IPS-18c (cell line): ENCODE measurements around the gene CTAG2.
A peak's percentile ranks its signal among the peaks of the same experiment; 100 is the strongest.
"Not testable (repeated sequence)": the region's sequence is repeated elsewhere in the genome, so short reads cannot be mapped to it uniquely, and the experiment has no call there.

Source experiments
- H3K4me3 ChIP-seq: 2 replicates; pipeline ENCODE4 v1.7.0; 2013; ENCODE audit warnings: low read depth, mild to moderate bottlenecking, low read length, moderate library complexity; ENCODE audit not compliant: insufficient read depth
- H3K9me3 ChIP-seq: one replicate; pipeline ENCODE4 v1.6.1; 2013; ENCODE audit warnings: mild to moderate bottlenecking, low read length, moderate library complexity; ENCODE audit not compliant: control insufficient read depth, insufficient read depth

CTAG2 gene

GRCh38 chrX:154653048-154653401 lies 354 bp downstream of the CTAG2 start:
- Histone ChIP-seq H3K9me3 (peaks cover 11% of the 10 kb centered on the region), H3K4me3 (no peak overlapping the region)

- Histone ChIP-seq H3K4me3 (no peak overlapping the region), H3K9me3 (peaks cover 11% of the 10 kb centered on the region)
Observed at GRCh38 chrX:154652311-154653047, 900 bp downstream of the CTAG2 start.

GRCh38 chrX:154650221-154650510 lies 3.2 kb downstream of the CTAG2 start:
- Histone ChIP-seq H3K4me3 (no peak overlapping the region), H3K9me3 (peaks cover 8% of the 10 kb centered on the region)

DNA sequence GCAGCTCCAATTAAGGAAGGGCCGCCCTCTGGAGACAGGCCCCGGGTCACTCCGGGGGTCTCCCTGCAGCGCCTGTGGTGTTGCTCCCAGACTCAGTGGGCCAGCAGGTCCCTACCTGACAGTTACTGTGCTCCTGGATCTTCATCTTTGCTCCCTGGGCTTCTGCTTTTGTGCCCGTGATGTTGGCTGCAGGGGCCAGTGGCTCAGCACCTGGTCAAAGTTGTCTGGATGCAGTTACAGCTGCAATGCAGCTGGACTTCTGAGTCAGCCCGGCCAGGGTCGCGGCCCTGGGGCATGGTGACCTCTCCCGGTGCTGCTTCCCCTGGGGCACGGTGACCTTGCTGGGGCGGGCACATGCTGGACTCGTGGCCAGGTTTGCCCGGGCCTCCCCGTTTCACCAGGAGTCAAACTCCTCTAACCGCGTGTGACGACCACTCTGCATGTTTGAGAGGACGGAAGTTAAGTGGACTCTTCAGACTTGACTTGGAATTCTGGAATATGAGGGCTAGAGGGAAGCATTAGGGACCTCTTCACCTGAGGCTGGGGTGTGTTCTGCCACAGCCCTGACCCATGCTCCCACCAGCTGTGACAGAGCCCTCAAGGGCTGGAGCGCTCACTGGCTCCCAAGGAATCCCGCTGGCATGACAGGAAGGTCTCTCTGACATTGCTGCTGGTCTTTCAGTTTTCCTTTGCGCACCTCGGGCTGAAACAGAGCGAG lies 3.7 kb downstream of the CTAG2 start:
- Histone ChIP-seq H3K9me3 (peaks cover 7% of the 10 kb centered on the region), H3K4me3 (peak overlapping the region; percentile 3; the same call in 1 of the 2 replicates)

- no peak overlapping the region for H3K4me3 ChIP-seq
- peaks cover 5% of the 10 kb centered on the region for H3K9me3 ChIP-seq
Observed at GRCh38 chrX:154648931-154649330, 4.4 kb downstream of the CTAG2 start.

DNA sequence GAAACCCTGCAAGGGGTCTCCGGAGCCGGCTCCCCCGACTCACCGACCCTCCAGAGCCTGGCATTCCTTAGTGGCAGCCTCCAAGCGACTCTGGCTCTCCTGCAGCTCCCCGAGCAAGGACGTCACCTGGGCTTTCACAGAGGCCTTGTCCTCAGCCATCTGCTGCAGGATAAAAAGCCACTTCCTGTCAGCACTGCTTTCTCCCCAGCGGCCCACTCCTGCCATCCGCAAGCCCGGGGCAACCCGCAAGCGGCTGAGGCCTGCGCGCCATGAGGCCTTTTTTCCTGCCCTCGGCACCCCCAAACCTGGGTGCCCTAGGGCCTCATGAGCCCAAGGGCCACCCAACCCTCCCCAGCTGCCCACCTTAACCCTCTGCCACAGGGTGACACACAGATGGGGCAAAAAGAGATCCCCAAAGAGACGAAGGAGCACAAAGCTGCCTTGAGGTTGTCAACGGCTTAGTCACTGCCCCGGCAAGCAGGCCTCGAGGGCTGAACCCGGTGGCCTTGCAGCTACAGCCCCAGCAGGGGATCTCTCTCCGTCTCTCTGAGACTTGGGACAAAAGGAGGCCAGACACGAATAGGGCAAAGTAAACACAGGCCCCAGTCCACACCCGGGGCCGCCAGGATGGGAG lies 7.5 kb downstream of the CTAG2 start:
- not testable (repeated sequence) for H3K4me3 ChIP-seq, H3K9me3 ChIP-seq

DNA sequence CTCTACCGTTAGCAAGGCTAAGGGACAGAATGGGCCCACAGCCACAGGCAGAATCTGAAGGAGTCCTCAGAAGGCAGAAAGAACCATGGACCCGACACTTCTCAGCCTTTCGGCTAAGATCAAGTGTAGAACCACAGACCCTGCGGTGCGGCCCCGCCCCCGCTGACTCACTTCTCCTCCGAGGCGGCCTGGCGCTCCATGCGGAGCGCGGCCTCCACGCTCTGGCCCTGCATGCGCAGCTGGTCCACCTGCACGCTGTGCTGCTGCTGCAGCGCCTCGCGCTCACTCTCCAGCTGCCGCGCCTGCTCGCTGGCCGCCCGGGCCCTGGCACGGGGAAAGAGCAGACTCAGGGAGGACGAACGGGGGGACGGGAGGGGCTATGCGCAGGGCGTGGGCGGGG lies 9.7 kb downstream of the CTAG2 start:
- H3K9me3 ChIP-seq, H3K4me3 ChIP-seq: not testable (repeated sequence)

DNA sequence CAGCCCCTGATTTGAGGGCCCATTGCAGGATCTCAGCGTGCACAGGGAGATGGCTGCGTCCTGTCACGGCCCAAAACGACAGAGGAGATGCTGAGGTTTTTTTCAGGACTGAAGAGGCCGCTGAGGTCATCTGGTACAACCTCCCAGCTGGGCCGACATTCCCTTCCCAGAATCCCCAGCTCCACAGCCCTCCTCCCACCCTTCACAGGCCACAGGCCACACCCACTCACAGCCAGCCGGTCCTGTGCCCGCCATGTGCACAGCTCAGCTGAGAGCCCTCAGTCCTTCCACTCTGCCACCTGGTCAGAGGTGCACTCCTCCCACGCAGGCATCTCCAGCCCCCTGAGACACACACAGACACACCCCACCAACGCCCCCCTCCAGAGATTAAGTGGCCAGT lies 11.6 kb downstream of the CTAG2 start:
- not testable (repeated sequence) for H3K9me3 ChIP-seq

DNA sequence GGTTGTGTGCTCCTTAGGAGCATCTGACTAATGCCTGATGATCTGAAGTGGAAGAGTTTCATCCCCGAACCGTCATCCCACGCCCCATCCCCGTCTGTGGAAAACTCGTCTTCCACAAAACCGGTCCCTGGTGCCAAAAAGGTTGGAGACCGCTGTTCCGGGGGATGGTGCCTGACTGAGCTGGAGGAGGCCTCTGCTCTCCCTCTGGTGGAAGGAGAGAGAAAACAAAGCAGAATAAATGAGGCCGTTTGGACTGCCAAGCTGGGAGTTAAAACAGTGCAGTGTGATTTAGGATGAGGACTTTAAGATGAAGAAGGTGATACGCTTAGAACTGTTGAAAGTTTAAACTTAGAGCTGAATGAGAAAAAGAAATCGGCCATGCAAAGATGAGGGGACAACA lies 19.7 kb downstream of the CTAG2 start:
- not testable (repeated sequence) for H3K4me3 ChIP-seq, H3K9me3 ChIP-seq

More for the DNA sequence above, 11.6 kb downstream of the CTAG2 start:
- H3K4me3 ChIP-seq: not testable (repeated sequence)

DNA sequence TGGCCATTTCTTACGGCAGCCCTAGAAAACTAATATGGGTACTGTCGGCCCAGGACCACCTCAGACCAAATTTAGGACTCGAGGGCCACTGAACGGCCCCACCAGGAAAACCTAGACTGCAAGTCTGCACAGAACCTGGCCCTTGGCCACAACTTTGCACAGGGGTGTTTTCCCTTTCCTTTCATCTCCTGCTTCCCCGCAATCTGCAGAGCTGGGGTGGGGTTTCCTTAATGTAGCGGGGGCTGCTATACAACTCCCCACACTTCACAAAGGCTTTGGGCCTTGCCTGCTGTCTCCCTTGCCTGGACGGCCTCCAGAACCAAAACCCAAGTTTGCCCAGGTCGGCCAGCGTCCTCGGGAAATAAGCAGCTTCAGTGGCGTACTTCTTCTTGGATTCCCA lies 22.4 kb downstream of the CTAG2 start:
- not testable (repeated sequence) for H3K4me3 ChIP-seq, H3K9me3 ChIP-seq

- H3K9me3 ChIP-seq, H3K4me3 ChIP-seq: not testable (repeated sequence)
Observed at GRCh38 chrX:154628960-154629359, 24.4 kb downstream of the CTAG2 start.

GRCh38 chrX:154620767-154621414 lies 32.5 kb downstream of the CTAG2 start:
- not testable (repeated sequence) for H3K9me3 ChIP-seq, H3K4me3 ChIP-seq

- not testable (repeated sequence) for H3K9me3 ChIP-seq, H3K4me3 ChIP-seq
Observed at GRCh38 chrX:154619182-154619581, 34.2 kb downstream of the CTAG2 start, which contains the start of gene CTAG1B. Gene CTAG1B (minus strand): TSS chrX:154619282. CDS start chrX:154619218, 64 bp downstream.

DNA sequence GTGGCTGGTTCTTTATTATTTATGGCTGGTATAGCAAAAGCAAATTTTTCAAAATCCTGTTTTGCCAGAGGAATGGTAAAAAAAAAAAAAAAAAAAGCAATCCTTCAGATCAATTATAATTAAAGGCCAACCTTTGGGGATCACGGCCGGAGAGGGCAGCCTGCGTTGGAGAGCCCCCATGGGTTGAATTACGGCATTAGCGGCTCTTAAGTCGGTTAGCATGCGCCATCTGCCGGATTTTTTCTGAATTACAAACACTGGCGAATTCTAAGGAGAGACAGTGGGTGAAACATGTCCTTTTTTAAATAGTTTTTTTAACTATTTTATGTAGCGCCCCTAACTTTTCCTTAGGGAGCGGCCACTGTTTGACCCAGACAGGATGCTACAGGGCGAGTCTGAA lies 39.8 kb downstream of the CTAG2 start:
- H3K9me3 ChIP-seq, H3K4me3 ChIP-seq: not testable (repeated sequence)

- not testable (repeated sequence) for H3K4me3 ChIP-seq, H3K9me3 ChIP-seq
Observed at GRCh38 chrX:154611146-154611545, 42.2 kb downstream of the CTAG2 start.

DNA sequence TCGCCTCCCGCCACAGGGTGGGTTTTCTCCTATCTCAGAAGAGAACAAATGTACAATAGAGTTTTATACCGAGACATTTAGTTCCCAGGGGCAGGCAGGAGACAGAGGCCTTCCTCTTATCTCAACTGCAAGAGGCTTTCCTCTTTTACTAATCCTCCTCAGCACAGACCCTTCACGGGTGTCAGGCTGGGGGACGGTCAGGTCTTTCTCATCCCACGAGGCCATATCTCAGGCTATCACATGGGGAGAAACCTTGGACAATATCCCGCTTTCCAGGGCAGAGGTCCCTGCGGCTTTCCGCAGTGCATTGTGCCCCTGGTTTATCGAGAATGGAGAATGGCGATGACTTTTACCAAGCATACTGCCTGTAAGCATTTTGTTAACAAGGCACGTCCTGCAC lies 44.6 kb downstream of the CTAG2 start:
- H3K9me3 ChIP-seq, H3K4me3 ChIP-seq: not testable (repeated sequence)

DNA sequence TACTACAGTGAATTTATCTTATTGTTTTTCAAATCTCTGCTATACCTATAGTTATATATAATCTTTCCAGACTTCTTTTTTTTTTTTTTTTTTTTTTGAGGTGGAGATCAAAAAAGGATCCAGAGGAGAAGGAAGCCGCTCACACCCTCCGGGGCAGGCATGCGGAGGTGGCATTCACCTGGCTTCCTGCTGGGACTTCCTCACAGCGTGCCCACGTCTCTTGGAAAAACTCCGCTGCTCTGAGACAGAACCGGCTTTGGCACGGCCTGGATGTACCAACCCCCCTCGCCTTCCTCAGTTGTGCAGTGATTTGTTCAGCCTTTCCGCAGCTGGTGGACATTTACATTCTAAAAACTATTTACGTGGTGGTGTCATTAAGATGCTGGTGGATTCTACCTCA lies 45.4 kb downstream of the CTAG2 start:
- not testable (repeated sequence) for H3K4me3 ChIP-seq, H3K9me3 ChIP-seq

- peaks cover 6% of the 10 kb centered on the region for H3K9me3 ChIP-seq
- no peak overlapping the region for H3K4me3 ChIP-seq
Observed at GRCh38 chrX:154607370-154607769, 46.0 kb downstream of the CTAG2 start.
